ENCODE results near the gene IER5. TPM values are rescaled to one million over a fixed set of nuclear protein-coding genes. Genes with fewer than 3 reads are reported as not detected.

The IER5 gene
- total and polyA plus RNA-seq, 2 donors (not counting 1 experiment from before 2014, with no cell fraction given), result 19.1 to 42.8 TPM

GRCh38 chr1:181100934-181101333 is 12.4 kb downstream of the IER5 start:
- H3K27me3 ChIP-seq (ENCODE audit: control insufficient read depth, insufficient read depth, low read length), result no peaks in the 10 kb centered on the region
- no peak for DNase-seq (ENCODE audit: low read depth in 2 of 2)
- H3K4me1 ChIP-seq (ENCODE audit: control insufficient read depth, extremely low read depth, insufficient read depth, low read length), result peaks cover 64% of the 10 kb centered on the region
- H3K4me3 ChIP-seq (replicated peaks in 1 of 4; ENCODE audit: control extremely low read depth in 1 of 4, insufficient read depth in 1 of 4, low read depth in 3 of 4, low read length in 4 of 4), result no peak overlapping the region
- peak overlapping the region; percentile 76 for H3K27ac ChIP-seq (ENCODE audit: insufficient read depth, low read length)
- no peak overlapping the region for H3K9ac ChIP-seq (ENCODE audit: insufficient read depth, low read length)
- H4K20me1 ChIP-seq (ENCODE audit: control insufficient read depth, extremely low read depth, insufficient read depth, low read length), result no peaks in the 10 kb centered on the region
- TF ChIP-seq EZH2 (IDR thresholded peaks at IDR 0.05; ENCODE audit: low read length, missing control alignments), result no peak
- TF ChIP-seq CTCF (conservative IDR thresholded peaks at IDR 0.05 in 1 of 2, IDR thresholded peaks at IDR 0.05 in 1 of 2; ENCODE audit: low read depth in 1 of 2, low read length in 2 of 2), result no peak
- H3K36me3 ChIP-seq (ENCODE audit: control insufficient read depth, insufficient read depth, low read length), result no peaks in the 10 kb centered on the region
- no peaks in the 10 kb centered on the region for H3K9me3 ChIP-seq (ENCODE audit: control insufficient read depth, insufficient read depth, low read depth, low read length)
- H2AFZ ChIP-seq (ENCODE audit: low read length), result no peak overlapping the region
- peaks cover 6% of the 10 kb centered on the region for H3K79me2 ChIP-seq (ENCODE audit: control insufficient read depth, insufficient read depth, low read length)
- no peak overlapping the region for H3K4me2 ChIP-seq (ENCODE audit: extremely low read depth, insufficient read depth, low read length)

GRCh38 chr1:181101581-181102226 is 13.2 kb downstream of the IER5 start:
- H4K20me1 ChIP-seq (ENCODE audit: control insufficient read depth, extremely low read depth, insufficient read depth, low read length), result no peaks in the 10 kb centered on the region
- no peaks in the 10 kb centered on the region for H3K36me3 ChIP-seq (ENCODE audit: control insufficient read depth, insufficient read depth, low read length)
- H3K27ac ChIP-seq (ENCODE audit: insufficient read depth, low read length), result peak overlapping the region; percentile 76
- DNase-seq (ENCODE audit: low read depth in 2 of 2), result peak; percentile 63 to 83
- H2AFZ ChIP-seq (ENCODE audit: low read length), result no peak overlapping the region
- no peak overlapping the region for H3K9ac ChIP-seq (ENCODE audit: insufficient read depth, low read length)
- peaks cover 61% of the 10 kb centered on the region for H3K4me1 ChIP-seq (ENCODE audit: control insufficient read depth, extremely low read depth, insufficient read depth, low read length)
- no peaks in the 10 kb centered on the region for H3K27me3 ChIP-seq (ENCODE audit: control insufficient read depth, insufficient read depth, low read length)
- TF ChIP-seq EZH2 (IDR thresholded peaks at IDR 0.05; ENCODE audit: low read length, missing control alignments), result no peak
- no peak for TF ChIP-seq CTCF (conservative IDR thresholded peaks at IDR 0.05 in 1 of 2, IDR thresholded peaks at IDR 0.05 in 1 of 2; ENCODE audit: low read depth in 1 of 2, low read length in 2 of 2)
- H3K79me2 ChIP-seq (ENCODE audit: control insufficient read depth, insufficient read depth, low read length), result peaks cover 6% of the 10 kb centered on the region
- no peaks in the 10 kb centered on the region for H3K9me3 ChIP-seq (ENCODE audit: control insufficient read depth, insufficient read depth, low read depth, low read length)
- peak overlapping the region; percentile 28 for H3K4me2 ChIP-seq (ENCODE audit: extremely low read depth, insufficient read depth, low read length)
- no peak overlapping the region for H3K4me3 ChIP-seq (replicated peaks in 1 of 4; ENCODE audit: control extremely low read depth in 1 of 4, insufficient read depth in 1 of 4, low read depth in 3 of 4, low read length in 4 of 4)

- TF ChIP-seq EZH2 (IDR thresholded peaks at IDR 0.05; ENCODE audit: low read length, missing control alignments), result no peak
- Histone ChIP-seq H3K79me2 (ENCODE audit: control insufficient read depth, insufficient read depth, low read length) (peaks cover 6% of the 10 kb centered on the region), H3K9me3 (ENCODE audit: control insufficient read depth, insufficient read depth, low read depth, low read length) (no peaks in the 10 kb centered on the region), H2AFZ (ENCODE audit: low read length) (no peak overlapping the region), H3K27me3 (ENCODE audit: control insufficient read depth, insufficient read depth, low read length) (no peaks in the 10 kb centered on the region), H3K4me1 (ENCODE audit: control insufficient read depth, extremely low read depth, insufficient read depth, low read length) (peaks cover 50% of the 10 kb centered on the region), H3K9ac (ENCODE audit: insufficient read depth, low read length) (no peak overlapping the region), H3K27ac (ENCODE audit: insufficient read depth, low read length) (peak overlapping the region; percentile 76), H3K4me2 (ENCODE audit: extremely low read depth, insufficient read depth, low read length) (no peak overlapping the region), H3K4me3 (replicated peaks in 1 of 4; ENCODE audit: control extremely low read depth in 1 of 4, insufficient read depth in 1 of 4, low read depth in 3 of 4, low read length in 4 of 4) (no peak overlapping the region), H4K20me1 (ENCODE audit: control insufficient read depth, extremely low read depth, insufficient read depth, low read length) (no peaks in the 10 kb centered on the region), H3K36me3 (ENCODE audit: control insufficient read depth, insufficient read depth, low read length) (no peaks in the 10 kb centered on the region)
- DNase-seq (ENCODE audit: low read depth in 2 of 2), result no peak
These were observed 14.3 kb downstream of the IER5 start for GRCh38 chr1:181102841-181103240.
